Superior temporal gyrus (tissue), 1 donor: ENCODE data around the gene FBLIM1.
"Not testable (repeated sequence)": the region's sequence is repeated elsewhere in the genome, so short reads cannot be mapped to it uniquely, and the experiment has no call there.

Experiments used
- DNase-seq: peaks from one replicate; pipeline ENCODE4 v3.0.0-alpha.2; 2016; ENCODE audit errors: extremely low spot score

Gene FBLIM1

DNA sequence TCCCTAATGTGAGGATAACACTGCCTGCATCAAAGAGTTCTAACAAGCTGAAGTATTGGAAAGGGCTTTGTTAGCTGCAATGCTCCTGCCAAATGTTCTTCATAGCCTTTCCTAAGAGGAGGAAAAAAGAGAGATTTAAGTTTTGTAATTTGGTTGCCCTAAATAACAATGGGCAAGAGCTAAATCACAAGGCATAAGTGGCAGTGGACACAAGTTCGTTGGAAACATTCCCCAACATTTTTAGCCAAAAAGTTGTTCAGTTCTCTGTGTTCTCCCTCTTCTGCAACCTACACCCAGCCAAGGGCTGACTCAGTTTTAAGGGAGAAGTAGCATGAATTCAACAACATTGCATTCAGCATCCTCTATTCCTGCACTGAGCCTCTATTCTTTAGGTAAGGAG is 51.5 kb downstream of the FBLIM1 start:
- peak; percentile 67 for DNase-seq

DNA sequence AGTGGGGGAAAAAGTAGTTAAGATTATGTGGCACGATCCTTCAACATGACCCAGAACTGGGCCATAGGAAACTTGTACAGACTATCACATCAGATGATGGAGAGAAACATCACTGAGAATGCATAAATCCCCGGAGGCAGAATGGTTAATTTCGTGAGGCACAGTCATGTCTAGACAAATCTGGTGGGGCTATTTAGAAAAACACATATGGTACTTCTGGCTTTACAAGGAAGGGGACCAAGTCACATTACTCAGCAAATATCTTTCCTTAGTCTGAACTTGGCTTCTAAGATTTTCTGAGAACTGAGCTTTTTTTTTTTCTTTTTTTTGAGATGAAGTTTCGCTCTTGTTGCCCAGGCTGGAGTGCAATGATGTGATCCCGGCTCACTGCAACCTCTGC is 58.1 kb downstream of the FBLIM1 start:
- DNase-seq = no peak

DNA sequence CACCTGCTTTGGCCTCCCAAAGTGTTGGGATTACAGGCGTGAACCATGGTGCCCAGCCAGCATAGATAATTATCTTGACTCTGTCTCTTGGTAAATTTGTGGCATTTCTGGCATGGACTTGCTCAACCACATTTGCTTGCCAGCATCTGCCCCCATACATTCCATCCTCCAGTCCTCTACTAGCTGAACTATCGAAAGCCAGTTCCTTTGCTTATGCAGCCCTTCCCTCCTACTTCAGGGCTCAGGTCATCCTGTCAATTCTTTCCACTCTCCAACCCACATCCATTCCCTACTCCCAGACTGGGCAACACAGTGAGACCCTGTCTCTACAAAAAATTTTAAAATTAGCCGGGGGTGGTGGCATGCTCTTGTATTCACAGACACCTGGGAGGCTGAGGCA is 61.9 kb downstream of the FBLIM1 start:
- no peak for DNase-seq

DNA sequence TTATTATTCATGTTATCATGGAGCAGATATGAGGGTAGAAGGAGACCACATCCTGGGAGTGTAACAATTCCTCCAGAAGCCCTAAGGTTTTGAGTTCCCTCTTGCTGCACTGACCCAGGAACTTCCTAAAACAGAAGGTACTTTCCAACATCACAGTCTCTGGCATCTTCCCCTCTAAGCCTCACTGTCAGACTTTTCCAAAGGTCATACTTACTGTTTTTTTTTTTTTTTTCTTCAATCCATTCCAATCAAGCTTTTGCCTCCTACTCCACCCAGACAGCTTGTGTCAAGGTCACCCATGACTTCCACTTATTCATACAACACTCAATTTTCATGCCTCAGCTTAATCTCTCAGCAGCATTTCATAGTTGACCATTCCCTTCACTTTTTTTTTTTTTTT is 67.2 kb downstream of the FBLIM1 start:
- no peak for DNase-seq

DNA sequence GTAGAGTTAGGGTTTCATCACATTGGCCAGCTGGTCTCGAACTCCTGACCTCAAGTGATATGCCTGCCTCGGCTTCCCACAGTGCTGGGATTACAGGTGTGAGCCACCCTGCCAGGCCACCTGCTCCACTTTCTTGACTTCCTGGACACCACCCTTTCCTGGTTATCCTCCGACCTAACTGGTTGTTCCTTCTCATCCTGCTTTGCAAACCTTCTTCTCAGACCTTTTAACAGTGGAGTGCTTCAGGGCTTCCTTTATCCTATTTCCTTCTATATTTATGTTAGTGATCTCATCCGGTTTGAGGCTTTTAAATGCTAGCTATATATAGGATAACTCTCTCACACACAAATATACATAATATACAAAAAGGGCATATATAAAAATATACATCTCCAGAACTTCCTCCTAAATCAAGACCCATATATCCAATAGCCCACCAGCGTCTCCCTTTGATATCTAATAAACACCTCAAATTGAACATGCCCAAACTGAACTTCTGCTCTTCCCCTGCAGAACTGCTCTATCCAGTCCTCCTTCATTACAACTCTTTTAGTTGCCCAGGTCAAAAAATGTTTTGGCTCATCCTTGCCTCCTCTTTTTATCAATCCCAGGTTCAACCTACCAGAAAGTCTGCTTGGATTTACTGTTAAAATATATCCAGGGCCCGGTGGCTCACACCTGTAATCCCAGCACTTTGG is 68.4 kb downstream of the FBLIM1 start:
- DNase-seq = no peak

DNA sequence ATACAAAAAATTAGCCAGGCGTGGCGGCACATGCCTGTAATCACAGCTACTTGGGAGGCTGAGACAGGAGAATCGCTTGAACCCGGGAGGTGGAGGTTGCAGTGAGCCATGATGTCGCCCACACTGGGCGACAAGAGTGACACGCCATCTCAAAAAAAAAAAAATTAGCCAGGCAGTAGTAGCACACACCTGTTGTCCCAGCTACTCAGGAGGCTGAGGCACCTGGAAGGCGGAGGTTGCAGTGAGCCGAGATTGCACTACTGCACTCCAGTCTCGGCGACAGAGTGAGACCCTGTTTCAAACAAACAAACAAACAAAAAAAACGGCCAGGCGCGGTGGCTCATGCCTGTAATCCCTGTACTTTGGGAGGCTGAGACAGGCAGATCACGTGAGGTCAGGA is 69.0 kb downstream of the FBLIM1 start:
- DNase-seq = not testable (repeated sequence)

DNA sequence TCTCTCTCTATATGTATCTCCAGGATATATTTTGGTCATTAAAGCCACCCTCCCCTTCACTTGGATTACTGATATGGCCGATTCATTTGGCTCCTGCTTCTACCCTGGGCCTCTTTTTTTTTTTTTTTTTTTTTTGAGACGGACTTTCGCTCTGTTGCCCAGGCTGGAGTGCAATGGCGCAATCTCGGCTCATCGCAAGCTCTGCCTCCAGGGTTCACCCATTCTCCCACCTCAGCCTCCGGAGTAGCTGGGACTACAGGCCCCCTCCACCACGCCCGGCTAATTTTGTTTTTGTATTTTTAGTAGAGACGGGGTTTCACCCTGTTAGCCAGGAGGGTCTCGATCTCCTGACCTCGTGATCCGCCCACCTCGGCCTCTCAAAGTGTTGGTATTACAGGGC is 70.3 kb downstream of the FBLIM1 start:
- DNase-seq = not testable (repeated sequence)

DNA sequence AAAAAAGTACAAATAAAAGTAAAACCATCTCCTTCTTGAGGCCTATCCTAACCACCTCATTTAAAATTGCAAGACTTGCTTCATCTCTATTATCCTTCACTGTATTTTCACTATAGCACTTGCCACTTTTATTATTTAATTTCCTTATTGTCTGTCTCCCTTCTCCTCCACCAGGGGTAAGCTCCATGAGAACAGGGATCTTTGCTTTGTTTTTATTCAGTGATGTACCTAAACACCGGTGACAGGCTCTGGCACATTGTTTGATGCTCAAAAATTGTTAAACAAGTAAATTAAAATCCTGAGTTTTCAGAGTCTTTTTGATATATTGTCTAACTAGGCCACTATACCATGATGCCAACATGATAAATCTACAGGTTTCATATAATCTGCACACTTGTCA is 71.7 kb downstream of the FBLIM1 start:
- no peak for DNase-seq

DNA sequence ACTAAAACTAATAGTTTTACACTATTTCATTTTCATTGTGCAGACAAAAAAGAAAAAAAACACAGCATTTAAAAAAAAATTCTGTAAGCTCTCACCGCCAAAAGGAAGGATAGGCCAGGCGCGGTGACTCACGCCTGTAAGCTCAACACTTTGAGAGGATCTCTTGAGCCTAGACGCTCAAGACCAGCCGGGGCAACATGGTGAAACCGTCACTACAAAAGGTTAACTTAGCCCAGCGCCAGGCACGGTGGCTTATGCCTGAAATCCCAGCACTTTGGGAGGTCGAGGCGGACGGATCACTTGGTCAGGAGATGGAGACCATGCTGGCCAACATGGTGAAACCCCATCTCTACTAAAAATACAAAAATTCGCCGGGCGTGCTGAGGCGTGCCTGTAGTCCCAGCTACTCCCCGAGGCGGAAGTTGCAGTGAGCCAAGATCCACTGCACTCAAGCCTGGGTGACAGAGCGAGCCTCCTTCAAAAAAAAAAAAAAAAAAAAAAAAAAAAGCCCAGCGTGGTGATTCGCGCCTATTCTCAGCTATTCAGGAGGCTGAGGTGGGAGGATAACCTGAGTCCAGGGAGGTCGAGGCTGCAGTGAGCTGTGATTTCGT is 74.6 kb downstream of the FBLIM1 start:
- no peak for DNase-seq

DNA sequence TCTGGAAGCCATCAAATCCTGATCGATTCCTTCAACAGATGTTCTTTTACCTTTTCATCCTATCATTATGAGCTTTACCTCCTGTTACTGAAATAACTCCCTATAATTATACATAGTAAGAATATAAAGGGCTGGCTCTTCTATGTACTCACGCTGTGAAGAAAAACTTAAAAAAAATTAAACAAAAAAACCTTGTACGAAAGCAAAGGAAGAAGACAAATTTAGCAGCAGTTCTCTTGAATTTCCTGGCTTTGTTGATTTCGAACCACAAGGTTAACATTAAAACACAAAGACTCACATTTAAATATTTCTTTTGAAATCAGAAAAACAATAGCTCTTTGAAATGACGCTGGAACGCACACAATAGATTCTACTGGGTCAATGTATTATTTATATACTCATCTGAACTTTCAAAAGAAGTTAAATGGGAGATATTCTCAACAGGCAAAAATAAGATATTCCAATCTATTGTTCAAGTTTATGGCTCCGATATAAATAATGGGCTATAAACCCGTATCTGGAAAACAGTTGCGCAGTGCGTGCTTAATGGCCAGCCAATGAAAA is 75.3 kb downstream of the FBLIM1 start:
- DNase-seq = no peak

DNA sequence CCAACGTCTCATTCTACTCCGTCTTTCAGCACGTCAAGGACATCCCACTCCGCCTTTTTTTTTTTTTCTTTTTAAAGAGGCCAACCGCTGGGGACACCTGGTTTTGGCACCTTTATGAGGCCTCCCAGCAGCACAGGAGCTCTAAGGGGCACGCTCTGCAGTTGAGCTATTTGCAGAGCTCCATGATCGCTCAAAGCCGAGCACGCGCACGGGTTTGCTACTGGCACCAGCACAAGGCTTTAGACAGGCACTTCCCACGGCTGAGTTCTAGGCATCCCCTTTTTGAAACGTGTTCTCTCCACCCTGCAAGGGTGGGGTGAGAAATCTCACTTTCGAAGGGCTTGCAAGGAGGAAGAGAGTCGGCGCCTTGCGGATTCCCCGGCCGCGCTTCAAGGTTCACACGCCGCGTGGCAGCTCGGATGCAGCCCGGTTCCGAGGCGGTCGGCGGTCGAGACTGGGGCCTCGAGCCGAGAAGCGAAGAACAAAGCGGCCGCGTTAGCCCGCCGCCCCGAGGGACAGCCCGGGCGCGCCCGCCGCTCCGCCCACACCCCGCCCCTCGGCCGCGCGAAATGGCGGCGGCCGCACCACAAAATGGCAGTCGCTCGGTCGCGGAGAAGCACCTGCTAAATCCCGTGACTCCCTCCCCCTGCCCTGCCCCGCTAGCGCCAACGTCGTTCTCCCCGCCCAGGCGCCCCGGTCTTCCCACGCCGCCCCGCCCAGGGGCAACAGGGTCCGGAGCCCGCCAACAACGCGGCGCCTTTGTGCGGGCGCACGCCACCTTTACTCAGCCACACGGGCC is 76.0 kb downstream of the FBLIM1 start:
- DNase-seq = peak; percentile 96

DNA sequence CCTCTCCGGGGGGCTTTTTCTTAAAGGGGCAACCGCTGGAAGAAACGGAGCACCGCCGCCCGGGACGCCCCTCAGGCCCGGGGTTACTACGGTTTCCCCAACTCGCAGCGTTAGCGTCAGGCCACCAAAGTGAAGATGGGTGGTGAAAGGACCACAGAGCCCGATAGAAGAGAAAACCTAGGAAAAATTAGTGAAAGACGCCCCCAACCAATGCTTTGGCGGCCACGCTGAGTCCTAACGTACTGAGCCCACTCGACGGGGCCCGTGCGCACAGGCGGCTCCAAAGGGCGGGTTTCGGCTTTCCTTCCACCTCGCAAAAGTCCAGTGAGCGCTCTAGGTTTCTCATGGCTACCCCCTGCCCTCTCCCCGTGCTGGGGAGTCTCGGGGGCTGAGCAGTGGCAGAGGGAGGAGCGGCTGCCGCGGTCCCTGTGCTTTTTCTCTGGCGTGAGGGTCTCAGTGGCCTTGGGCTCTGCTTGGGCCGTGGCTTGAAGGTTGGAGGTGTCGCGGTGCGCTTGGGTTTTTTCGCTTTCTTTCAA is 76.7 kb downstream of the FBLIM1 start:
- peak; percentile 58 for DNase-seq

DNA sequence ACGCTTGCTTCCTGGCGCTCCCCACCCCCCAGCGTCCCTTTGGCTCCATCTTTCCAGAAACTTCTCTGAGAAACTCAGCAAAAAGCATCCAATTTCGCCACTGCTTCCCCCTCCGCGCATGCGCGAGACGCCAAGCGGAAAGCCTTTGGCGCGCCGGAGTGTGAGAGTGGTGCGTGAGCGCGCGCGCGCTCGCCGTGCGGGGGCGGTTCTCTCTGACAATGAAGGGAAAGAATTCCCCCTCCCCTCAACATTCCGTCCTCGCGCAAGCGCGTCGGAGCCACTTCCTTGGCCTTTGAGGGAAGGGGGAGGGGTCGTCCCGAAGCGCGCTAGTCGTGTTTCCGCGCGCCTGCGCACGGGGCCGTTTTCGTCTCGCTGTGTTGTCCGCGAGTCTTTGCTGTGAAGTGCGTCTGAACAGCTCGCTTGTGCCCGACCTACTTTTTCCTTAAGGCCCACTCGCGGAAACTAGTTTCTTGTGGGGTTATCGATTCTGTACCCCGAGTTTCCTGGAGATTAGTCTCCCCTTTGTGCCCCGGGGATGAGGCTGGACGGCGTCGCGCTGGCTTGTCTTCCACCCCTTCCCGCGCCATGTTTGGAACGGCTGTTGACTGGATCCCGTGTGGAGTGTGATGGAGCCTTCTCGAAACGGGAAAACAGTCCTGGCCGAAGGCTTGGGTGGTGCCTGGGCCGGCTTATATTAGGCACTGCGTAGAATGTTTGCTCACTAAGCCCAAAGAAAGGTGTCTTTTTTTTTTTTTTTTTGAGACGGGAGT is 77.3 kb downstream of the FBLIM1 start:
- peak; percentile 99 for DNase-seq
